B cell (primary cell): Measurements from ENCODE around the gene TCF7L2. TPM values are rescaled to one million over a fixed set of nuclear protein-coding genes. Genes with fewer than 3 reads are reported as not detected.

ENCODE experiments used
- ATAC-seq: fragments of 200-7000 bp; cut with Tn5 transposase; one replicate; pipeline ENCODE4 v1.10.0; 2021; ENCODE audit warnings: low read depth, mild to moderate bottlenecking, moderate number of reproducible peaks, moderate library complexity
- CTCF ChIA-PET: fragments of 350-600 bp; sonication (Branson Sonifier 250); formaldehyde crosslinking; loops from one replicate; lab custom pipeline; 2021; ENCODE audit warnings: antibody characterized with exemption, inconsistent platforms; lab: Charles Lee
- POLR2A ChIA-PET: fragments of 350-600 bp; sonication (Branson Sonifier 250); formaldehyde crosslinking; loops from one replicate; lab custom pipeline; 2021; ENCODE audit warnings: antibody characterized with exemption; lab: Charles Lee
- DNase-seq: peaks from one replicate; pipeline ENCODE4 v3.0.0; 2013
- H2AFZ ChIP-seq: 2 replicates; pipeline ENCODE4 v1.6.1; 2012; ENCODE audit warnings: mild to moderate bottlenecking, low read depth, low read length; ENCODE audit not compliant: insufficient read depth, poor library complexity, severe bottlenecking
- H3K27ac ChIP-seq, 2 donors: 1 replicate in 1 of 2; 2 replicates in 1 of 2; pipeline ENCODE4 v1.5.1; 2012 to 2013; ENCODE audit warnings: low read length in 2 of 2, mild to moderate bottlenecking in 2 of 2, moderate library complexity in 1 of 2
- H3K27me3 ChIP-seq, 4 experiments: fragments of 200-600 bp in 1 of 4; sonication (generic) in 1 of 4; replicated peaks in 1 of 4; 1 replicate in 2 of 4; 2 replicates in 2 of 4; pipeline versions ENCODE4 v1.6.1 to v1.7.0; 2013 to 2016; ENCODE audit warnings: low read length in 3 of 4, mild to moderate bottlenecking in 2 of 4, mixed read lengths in 1 of 4, moderate library complexity in 1 of 4; ENCODE audit not compliant: insufficient read depth in 4 of 4, control insufficient read depth in 3 of 4; ENCODE audit errors: control extremely low read depth in 1 of 4
- H3K36me3 ChIP-seq, 2 experiments: replicated peaks in 1 of 2; 1 replicate in 1 of 2; 2 replicates in 1 of 2; pipeline versions ENCODE4 v1.6.1 to v1.7.1; 2013; ENCODE audit warnings: low read length in 1 of 2; ENCODE audit not compliant: insufficient read depth in 2 of 2, control insufficient read depth in 1 of 2; ENCODE audit errors: control extremely low read depth in 1 of 2, extremely low read depth in 1 of 2
- H3K4me1 ChIP-seq, 2 donors: fragments of 200-600 bp in 1 of 2; sonication (generic) in 1 of 2; 1 replicate in 1 of 2; 2 replicates in 1 of 2; pipeline versions ENCODE4 v1.5.1 to v1.6.1; 2013 to 2017; ENCODE audit warnings: low read length in 2 of 2; ENCODE audit not compliant: control insufficient read depth in 2 of 2, insufficient read depth in 2 of 2
- H3K4me2 ChIP-seq: replicated peaks from 2 replicates; pipeline ENCODE3; 2012; ENCODE audit warnings: mild to moderate bottlenecking, low read depth, low read length; ENCODE audit not compliant: poor library complexity, severe bottlenecking
- H3K4me3 ChIP-seq, 5 experiments: fragments of 200-600 bp in 1 of 5; sonication (generic) in 1 of 5; 1 replicate in 3 of 5; 2 replicates in 2 of 5; pipeline versions ENCODE4 v1.5.1 to v1.7.0; 2011 to 2016; ENCODE audit warnings: low read length in 4 of 5, mild to moderate bottlenecking in 4 of 5, low read depth in 2 of 5, control low read depth in 1 of 5, moderate library complexity in 1 of 5; ENCODE audit not compliant: insufficient read depth in 1 of 5; ENCODE audit errors: control extremely low read depth in 1 of 5, extremely low read depth in 1 of 5
- H3K79me2 ChIP-seq: fragments of 200-600 bp; sonication (generic); one replicate; pipeline ENCODE4 v1.6.0; 2016; ENCODE audit warnings: low read length; ENCODE audit not compliant: control insufficient read depth, insufficient read depth
- H3K9ac ChIP-seq: fragments of 200-600 bp; sonication (generic); 2 replicates; pipeline ENCODE4 v1.6.1; 2017; ENCODE audit warnings: mild to moderate bottlenecking, low read length, moderate library complexity
- H3K9me3 ChIP-seq, 3 donors: one replicate each; pipeline versions ENCODE4 v1.6.1 to v1.7.1; 2013; ENCODE audit warnings: low read length in 2 of 3; ENCODE audit not compliant: control insufficient read depth in 2 of 3, insufficient read depth in 1 of 3; ENCODE audit errors: control extremely low read depth in 1 of 3
- H4K20me1 ChIP-seq: 2 replicates; pipeline ENCODE4 v1.6.0; 2012; ENCODE audit warnings: mild to moderate bottlenecking, low read length; ENCODE audit not compliant: insufficient read depth, control insufficient read depth, poor library complexity, severe bottlenecking
- H3K27ac Mint-ChIP-seq: one replicate; pipeline ENCODE4 v1.8.0; 2021; ENCODE audit warnings: mixed read lengths
- H3K27me3 Mint-ChIP-seq: one replicate; pipeline ENCODE4 v1.8.0; 2021; ENCODE audit warnings: mixed read lengths
- H3K4me1 Mint-ChIP-seq: one replicate; pipeline ENCODE4 v1.8.0; 2021; ENCODE audit warnings: mixed read lengths
- H3K4me3 Mint-ChIP-seq: one replicate; pipeline ENCODE4 v1.8.0; 2021; ENCODE audit warnings: mixed read lengths
- H3K9me3 Mint-ChIP-seq: one replicate; pipeline ENCODE4 v1.8.0; 2022; ENCODE audit warnings: mixed read lengths; ENCODE audit not compliant: insufficient read depth
- CTCF ChIP-seq: fragments of 200-600 bp; IDR thresholded peaks from one replicate; pipeline ENCODE4 v1.8.0; 2022; ENCODE audit warnings: antibody characterized with exemption, mild to moderate bottlenecking
- EZH2 ChIP-seq: IDR thresholded peaks from 2 replicates; pipeline ENCODE4 v1.6.1; 2012; ENCODE audit warnings: borderline replicate concordance, low read depth, mild to moderate bottlenecking, moderate library complexity, low read length; ENCODE audit not compliant: insufficient read depth, poor library complexity, severe bottlenecking
- WGBS: methylation state at CpG from one replicate; pipeline ENCODE4 v1.1.5; 2013; ENCODE audit warnings: missing lambda C conversion rate; ENCODE audit not compliant: insufficient coverage; 5-methylcytosine and 5-hydroxymethylcytosine counted together
- intact Hi-C: fragments of 100-400 bp; cut with micrococcal nuclease; formaldehyde crosslinking; loops from one replicate; pipeline ENCODE4 v1.10.0; 2022
- polyA plus RNA-seq: library from polyadenylated mRNA; depleted of rRNA; stranded (reverse); fragments of >200 nt; gene quantifications from 2 replicates; pipeline ENCODE4 v1.2.3, GENCODE V29; 2012
- total RNA-seq, 2 donors: library from RNA; stranded (reverse); fragments of 120-200 nt in 1 of 2; gene quantifications; 1 replicate in 1 of 2; 2 replicates in 1 of 2; pipeline versions ENCODE4 v1.2.3 to v1.2.4, GENCODE V29; 2013 to 2022

The TCF7L2 gene
- total and polyA plus RNA-seq, 2 donors (not counting 1 experiment from before 2014, with no cell fraction given) = 0.48 to 1.1 TPM

GRCh38 chr10:113015201-113015600 is 65.2 kb downstream of the TCF7L2 start:
- ChIA-PET CTCF (no interaction called here), POLR2A (no interaction called here)
- DNase-seq (no peak), ATAC-seq (no peak)
- Histone ChIP-seq H3K27me3 (no peaks in the 10 kb centered on the region), H2AFZ (no peak overlapping the region), H3K36me3 (no peaks in the 10 kb centered on the region), H3K79me2 (no peaks in the 10 kb centered on the region), H4K20me1 (no peaks in the 10 kb centered on the region), H3K27ac (no peak overlapping the region), H3K9me3 (no peaks in the 10 kb centered on the region), H3K9ac (no peak overlapping the region), H3K4me1 (no peaks in the 10 kb centered on the region), H3K4me3 (no peak overlapping the region), H3K4me2 (no peak overlapping the region)
- TF ChIP-seq CTCF = no peak
- TF ChIP-seq EZH2 = no peak
- peaks cover 13% of the 10 kb centered on the region for H3K27me3 Mint-ChIP-seq
- H3K4me1 Mint-ChIP-seq = no peaks in the 10 kb centered on the region
- no CpG with 5 or more reads among the region's 4 CpGs for WGBS
- H3K4me3 Mint-ChIP-seq = no peak overlapping the region
- peaks cover 3% of the 10 kb centered on the region for H3K9me3 Mint-ChIP-seq
- no peak overlapping the region for H3K27ac Mint-ChIP-seq
- intact Hi-C loops = no loop called here

- H3K79me2 ChIP-seq = no peaks in the 10 kb centered on the region
- peaks cover 10% of the 10 kb centered on the region for H3K27me3 Mint-ChIP-seq
- no peaks in the 10 kb centered on the region for H3K9me3 ChIP-seq
- POLR2A ChIA-PET = no interaction called here
- no peak for ATAC-seq
- H3K4me3 Mint-ChIP-seq = no peak overlapping the region
- CTCF ChIA-PET = no interaction called here
- no peak overlapping the region for H3K9ac ChIP-seq
- H3K27me3 ChIP-seq = no peaks in the 10 kb centered on the region
- no peak overlapping the region for H3K4me3 ChIP-seq
- H3K4me2 ChIP-seq = no peak overlapping the region
- H3K27ac Mint-ChIP-seq = no peak overlapping the region
- no peak for DNase-seq
- WGBS = 100% methylated on average over 1 of the region's 5 CpGs
- no peak overlapping the region for H3K27ac ChIP-seq
- TF ChIP-seq EZH2 (no peak), CTCF (no peak)
- no peaks in the 10 kb centered on the region for H3K36me3 ChIP-seq
- H3K4me1 ChIP-seq = no peaks in the 10 kb centered on the region
- no peak overlapping the region for H2AFZ ChIP-seq
- intact Hi-C loops = no loop called here
- no peaks in the 10 kb centered on the region for H4K20me1 ChIP-seq
- H3K9me3 Mint-ChIP-seq = no peaks in the 10 kb centered on the region
- H3K4me1 Mint-ChIP-seq = no peaks in the 10 kb centered on the region
These were observed 67.3 kb downstream of the TCF7L2 start for GRCh38 chr10:113017376-113017775.
